Mesenchymal stem cell (in vitro differentiated cells and primary cell): ENCODE data around the gene MED15.

Experiments used
- DNase-seq: peaks from one replicate; pipeline ENCODE4 v3.0.0-alpha.2; 2013
- H2AFZ ChIP-seq: one replicate; pipeline ENCODE4 v1.6.1; 2013; ENCODE audit warnings: low read depth, mild to moderate bottlenecking, control low read depth, inconsistent platforms, low read length, moderate library complexity
- H2AK5ac ChIP-seq: 2 replicates; pipeline ENCODE4 v1.6.1; 2013; ENCODE audit warnings: low read length, moderate library complexity, mild to moderate bottlenecking, inconsistent platforms; ENCODE audit not compliant: severe bottlenecking
- H2BK120ac ChIP-seq: one replicate; pipeline ENCODE4 v1.6.1; 2013; ENCODE audit warnings: low read depth, mild to moderate bottlenecking, inconsistent platforms, low read length, moderate library complexity
- H2BK12ac ChIP-seq, 2 experiments: one replicate each; pipeline ENCODE4 v1.6.1; 2013; ENCODE audit warnings: inconsistent platforms in 2 of 2, low read length in 2 of 2, mild to moderate bottlenecking in 2 of 2, moderate library complexity in 2 of 2, control low read depth in 1 of 2
- H2BK15ac ChIP-seq: one replicate; pipeline ENCODE4 v1.6.1; 2013; ENCODE audit warnings: mild to moderate bottlenecking, low read depth, inconsistent platforms; ENCODE audit not compliant: poor library complexity, severe bottlenecking
- H2BK5ac ChIP-seq: 2 replicates; pipeline ENCODE4 v1.6.1; 2013; ENCODE audit warnings: low read depth, mild to moderate bottlenecking, low read length, control low read depth, inconsistent platforms; ENCODE audit not compliant: poor library complexity, severe bottlenecking
- H3K14ac ChIP-seq, 2 experiments: one replicate each; pipeline ENCODE4 v1.6.1; 2013; ENCODE audit warnings: inconsistent platforms in 2 of 2, low read length in 2 of 2, control low read depth in 1 of 2, mild to moderate bottlenecking in 1 of 2, moderate library complexity in 1 of 2
- H3K18ac ChIP-seq, 2 experiments: one replicate each; pipeline ENCODE4 v1.6.1; 2013; ENCODE audit warnings: inconsistent platforms in 2 of 2, low read length in 2 of 2, control low read depth in 1 of 2, low read depth in 1 of 2, mild to moderate bottlenecking in 1 of 2
- H3K23ac ChIP-seq, 2 experiments: one replicate each; pipeline ENCODE4 v1.6.1; 2013; ENCODE audit warnings: inconsistent platforms in 2 of 2, low read length in 2 of 2, mild to moderate bottlenecking in 2 of 2, moderate library complexity in 2 of 2, control low read depth in 1 of 2
- H3K27ac ChIP-seq: 2 replicates; pipeline ENCODE4 v1.5.1; 2013; ENCODE audit warnings: mild to moderate bottlenecking, moderate library complexity, low read length, control low read depth, inconsistent platforms; ENCODE audit not compliant: poor library complexity, severe bottlenecking
- H3K27me3 ChIP-seq, 2 experiments: 2 replicates each; pipeline versions ENCODE4 v1.6.1 to v1.7.0; 2013; ENCODE audit warnings: low read length in 2 of 2, mild to moderate bottlenecking in 2 of 2, moderate library complexity in 2 of 2, control low read depth in 1 of 2, inconsistent platforms in 1 of 2; ENCODE audit not compliant: control insufficient read depth in 1 of 2, insufficient read depth in 1 of 2
- H3K36me3 ChIP-seq, 2 experiments: 2 replicates each; pipeline versions ENCODE4 v1.6.1 to v1.7.0; 2013; ENCODE audit warnings: low read length in 2 of 2, control low read depth in 1 of 2, inconsistent platforms in 1 of 2, low read depth in 1 of 2, mild to moderate bottlenecking in 1 of 2; ENCODE audit not compliant: insufficient read depth in 2 of 2, control insufficient read depth in 1 of 2
- H3K4ac ChIP-seq, 2 experiments: one replicate each; pipeline ENCODE4 v1.6.1; 2013; ENCODE audit warnings: inconsistent platforms in 2 of 2, low read length in 2 of 2, mild to moderate bottlenecking in 2 of 2, moderate library complexity in 2 of 2, control low read depth in 1 of 2, low read depth in 1 of 2
- H3K4me1 ChIP-seq: 2 replicates; pipeline ENCODE4 v1.6.1; 2013; ENCODE audit warnings: low read depth, low read length, control low read depth; ENCODE audit not compliant: control insufficient read depth, insufficient read depth
- H3K4me2 ChIP-seq: 2 replicates; pipeline ENCODE4 v1.6.1; 2013; ENCODE audit warnings: low read length, mild to moderate bottlenecking, inconsistent platforms; ENCODE audit not compliant: poor library complexity, severe bottlenecking
- H3K4me3 ChIP-seq, 2 experiments: 2 replicates each; pipeline versions ENCODE4 v1.5.1 to v1.7.0; 2013; ENCODE audit warnings: low read length in 2 of 2, mild to moderate bottlenecking in 2 of 2, control low read depth in 1 of 2, low read depth in 1 of 2; ENCODE audit not compliant: insufficient read depth in 1 of 2
- H3K79me1 ChIP-seq: replicated peaks from 2 replicates; pipeline ENCODE4 v1.6.1; 2013; ENCODE audit warnings: mild to moderate bottlenecking, control low read depth, low read length, inconsistent platforms; ENCODE audit not compliant: poor library complexity, severe bottlenecking
- H3K9ac ChIP-seq: 2 replicates; pipeline ENCODE4 v1.7.0; 2013; ENCODE audit warnings: mild to moderate bottlenecking, low read length, moderate library complexity
- H3K9me3 ChIP-seq: 2 replicates; pipeline ENCODE4 v1.7.0; 2013; ENCODE audit warnings: mild to moderate bottlenecking, low read length; ENCODE audit not compliant: control insufficient read depth
- H4K8ac ChIP-seq: one replicate; pipeline ENCODE4 v1.6.1; 2013; ENCODE audit warnings: inconsistent platforms, mild to moderate bottlenecking, low read length, moderate library complexity
- H4K91ac ChIP-seq: one replicate; pipeline ENCODE4 v1.6.1; 2013; ENCODE audit warnings: mild to moderate bottlenecking, low read length, inconsistent platforms
- WGBS: methylation state at CpG from one replicate; pipeline ENCODE4 v1.1.7; 2013; ENCODE audit warnings: mixed read lengths; 5-methylcytosine and 5-hydroxymethylcytosine counted together

The MED15 gene

DNA sequence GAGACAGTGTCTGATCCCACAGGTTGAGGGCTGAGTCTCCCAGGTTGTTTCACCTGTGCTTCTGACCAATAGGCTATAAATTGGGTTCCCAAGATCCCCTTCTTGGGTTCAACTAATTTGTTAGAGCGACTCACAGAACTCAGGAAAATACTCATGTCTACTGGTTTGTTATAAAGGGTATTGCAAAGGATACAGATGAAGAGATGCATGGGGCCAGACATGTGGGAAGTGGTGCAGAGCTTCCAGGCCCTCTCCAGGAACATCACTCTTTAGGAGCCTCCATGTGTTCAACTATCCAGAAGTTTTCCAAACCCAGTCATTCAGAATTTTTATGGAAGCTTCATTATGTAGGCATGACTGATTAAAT lies 16.5 kb upstream of the MED15 start:
- H2BK5ac ChIP-seq: no peak overlapping the region
- H4K91ac ChIP-seq: no peak overlapping the region
- H4K8ac ChIP-seq: no peak overlapping the region
- no peak overlapping the region for H3K4me3 ChIP-seq
- no peak for DNase-seq
- peaks cover 40% of the 10 kb centered on the region for H3K79me1 ChIP-seq
- H3K23ac ChIP-seq: no peak overlapping the region
- no peak overlapping the region for H3K9ac ChIP-seq
- H2AK5ac ChIP-seq: no peak overlapping the region
- no peak overlapping the region for H3K4me2 ChIP-seq
- 100% methylated on average over 1 of the region's 1 CpG for WGBS
- H3K27ac ChIP-seq: no peak overlapping the region
- peaks cover 10% of the 10 kb centered on the region for H3K4me1 ChIP-seq
- no peaks in the 10 kb centered on the region for H3K9me3 ChIP-seq
- no peak overlapping the region for H3K18ac ChIP-seq
- no peak overlapping the region for H2BK15ac ChIP-seq
- H2BK120ac ChIP-seq: no peak overlapping the region
- H3K14ac ChIP-seq: no peak overlapping the region
- H2AFZ ChIP-seq: no peak overlapping the region
- no peaks in the 10 kb centered on the region for H3K27me3 ChIP-seq
- peaks cover 13 to 19% of the 10 kb centered on the region in 2 experiments for H3K36me3 ChIP-seq
- H3K4ac ChIP-seq: no peak overlapping the region
- no peak overlapping the region for H2BK12ac ChIP-seq

DNA sequence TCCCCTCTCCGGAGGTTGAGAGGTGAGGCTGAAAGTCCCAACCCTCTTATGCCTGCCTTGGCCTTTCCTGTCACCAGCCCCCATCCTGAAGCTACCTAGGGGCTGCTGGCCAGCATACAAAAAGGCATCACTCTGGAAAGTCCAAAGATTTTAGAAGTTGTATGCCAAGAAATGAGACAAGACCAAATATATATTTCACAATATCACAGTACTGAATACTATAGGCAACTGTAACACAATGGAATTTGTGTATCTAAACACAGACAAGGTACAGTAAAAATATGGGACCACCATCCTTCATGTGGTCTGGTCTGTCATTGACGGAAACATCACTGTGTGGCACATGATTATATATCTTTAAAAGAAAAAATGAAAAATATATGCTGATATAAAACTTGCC lies 16.1 kb upstream of the MED15 start:
- Histone ChIP-seq H3K9ac (no peak overlapping the region), H3K27ac (no peak overlapping the region), H3K27me3 (no peaks in the 10 kb centered on the region), H2BK120ac (no peak overlapping the region), H3K36me3 (peaks cover 13 to 19% of the 10 kb centered on the region in 2 experiments), H3K14ac (no peak overlapping the region), H3K4me1 (peaks cover 8% of the 10 kb centered on the region), H3K4ac (no peak overlapping the region), H4K91ac (no peak overlapping the region), H4K8ac (no peak overlapping the region), H2BK12ac (no peak overlapping the region), H2AK5ac (no peak overlapping the region), H3K18ac (no peak overlapping the region), H3K23ac (no peak overlapping the region), H3K4me2 (no peak overlapping the region), H2AFZ (no peak overlapping the region), H2BK5ac (no peak overlapping the region), H3K4me3 (no peak overlapping the region), H3K9me3 (no peaks in the 10 kb centered on the region), H3K79me1 (peaks cover 37% of the 10 kb centered on the region), H2BK15ac (no peak overlapping the region)
- 82% methylated on average over 1 of the region's 2 CpGs for WGBS
- DNase-seq: no peak

DNA sequence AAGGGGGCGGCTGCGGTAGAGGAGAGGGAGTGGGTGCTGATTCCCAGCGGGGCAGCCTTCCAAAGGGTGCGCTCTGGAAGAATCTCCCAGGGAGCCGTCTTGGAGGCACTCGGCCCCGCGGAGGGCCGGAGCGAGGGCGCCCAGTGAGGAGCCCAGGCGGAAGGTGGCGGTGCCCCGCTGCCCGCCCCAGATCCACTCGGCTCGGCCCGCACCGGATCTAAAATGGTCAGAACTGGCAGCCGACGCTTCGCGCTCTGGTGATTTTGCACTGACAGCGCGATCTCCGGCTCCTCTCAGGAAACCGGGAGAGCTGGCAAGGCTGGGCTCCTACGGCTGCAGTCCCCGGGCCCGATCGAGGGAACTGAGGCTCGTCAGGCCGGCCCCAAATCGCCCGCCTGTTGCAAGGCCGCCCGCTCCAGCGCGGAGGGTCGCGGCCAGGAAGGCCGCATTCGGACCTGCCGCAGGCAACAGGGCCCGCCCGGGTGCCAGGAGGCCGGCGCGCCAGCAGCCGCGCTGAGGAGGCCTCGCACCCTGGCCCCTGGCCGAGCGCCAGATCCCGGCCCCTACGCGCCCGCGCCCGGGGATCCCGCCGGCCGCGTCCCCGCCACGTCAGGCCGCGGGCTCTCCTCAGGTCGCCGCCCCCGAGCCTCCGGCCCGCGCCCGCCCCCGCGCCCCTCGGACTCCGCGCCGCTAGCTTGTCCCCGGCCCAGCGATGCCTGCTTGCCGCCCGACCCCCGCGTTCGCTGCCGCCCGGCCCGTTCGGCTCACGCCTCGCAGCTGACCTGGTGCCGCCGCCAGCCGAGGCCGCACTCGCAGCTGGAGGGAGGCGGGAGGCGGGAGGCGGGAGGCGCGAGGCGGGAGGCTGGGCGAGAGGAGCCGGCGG lies 12.2 kb upstream of the MED15 start, which contains the start of gene KLHL22:
TSS of gene KLHL22 (minus strand) at position 818 of the 883 bp plus-strand sequence. CDS start 6,584 bp downstream, outside the sequence.
- Histone ChIP-seq H2BK5ac (peak within 1 kb of the TSS; percentile 75), H3K14ac (peak within 1 kb of the TSS in 1 of 2 experiments; percentile 90), H2AK5ac (no peak within 1 kb of the TSS), H2BK12ac (peak within 1 kb of the TSS in 1 of 2 experiments; percentile 64), H3K9ac (peak within 1 kb of the TSS; percentile 97), H2BK15ac (peak within 1 kb of the TSS; percentile 95), H3K79me1 (peaks cover 39% of the 10 kb centered on the region), H3K36me3 (peaks cover 3 to 5% of the 10 kb centered on the region in 2 experiments), H3K4ac (peak within 1 kb of the TSS; percentile 87 to 98), H4K8ac (peak within 1 kb of the TSS; percentile 89), H3K23ac (peak within 1 kb of the TSS in 1 of 2 experiments; percentile 62), H3K9me3 (no peaks in the 10 kb centered on the region), H3K4me1 (peaks cover 11% of the 10 kb centered on the region), H2BK120ac (peak within 1 kb of the TSS; percentile 64), H3K4me2 (peak within 1 kb of the TSS; percentile 89), H3K27ac (peak within 1 kb of the TSS; percentile 60), H4K91ac (peak within 1 kb of the TSS; percentile 87), H3K4me3 (peak within 1 kb of the TSS; percentile 81 to 92), H2AFZ (peak within 1 kb of the TSS; percentile 54), H3K27me3 (no peaks in the 10 kb centered on the region), H3K18ac (peak within 1 kb of the TSS; percentile 93 to 97)
- peak; percentile 53 for DNase-seq
- WGBS: under 1% methylated on average over 53 of the region's 108 CpGs
